H7 (cell line): Measurements from ENCODE around the gene FOXL2. TPM values are rescaled to one million over a fixed set of nuclear protein-coding genes. Genes with fewer than 3 reads are reported as not detected.

Experiments
- DNase-seq: peaks from one replicate; pipeline ENCODE4 v3.0.0; 2012
- H3K27me3 ChIP-seq: 2 replicates; pipeline ENCODE4 v1.6.0; 2011; ENCODE audit warnings: mild to moderate bottlenecking, low read length; ENCODE audit not compliant: control insufficient read depth, insufficient read depth
- H3K36me3 ChIP-seq: replicated peaks from 2 replicates; pipeline ENCODE4 v1.5.1; 2011; ENCODE audit warnings: low read length; ENCODE audit not compliant: control insufficient read depth, insufficient read depth
- H3K4me3 ChIP-seq: 2 replicates; pipeline ENCODE4 v1.5.1; 2011; ENCODE audit warnings: low read depth, mild to moderate bottlenecking, control low read depth, low read length, moderate library complexity; ENCODE audit not compliant: insufficient read depth
- total RNA-seq: library from RNA; depleted of rRNA; stranded (reverse); fragments of >200 nt; shearing (Covaris generic); gene quantifications from 2 replicates; pipeline ENCODE4 v1.2.3, GENCODE V29; 2014; rRNA removed

The FOXL2 gene
- total RNA-seq, result 1.6 and 2.2 TPM in 2 replicates

- Histone ChIP-seq H3K4me3 (peak within 1 kb of the TSS; percentile 55), H3K36me3 (no peaks in the 10 kb centered on the region), H3K27me3 (peaks cover 98% of the 10 kb centered on the region)
- peak; percentile 87 for DNase-seq
These were observed at the start of gene FOXL2, which contains the start of gene FOXL2NB for GRCh38 chr3:138946663-138947494. FOXL2 (minus strand) TSS chr3:138947137; CDS start chr3:138946722, 415 bp downstream. FOXL2NB (plus strand) TSS chr3:138947217; CDS start chr3:138947365, 148 bp downstream.

DNA sequence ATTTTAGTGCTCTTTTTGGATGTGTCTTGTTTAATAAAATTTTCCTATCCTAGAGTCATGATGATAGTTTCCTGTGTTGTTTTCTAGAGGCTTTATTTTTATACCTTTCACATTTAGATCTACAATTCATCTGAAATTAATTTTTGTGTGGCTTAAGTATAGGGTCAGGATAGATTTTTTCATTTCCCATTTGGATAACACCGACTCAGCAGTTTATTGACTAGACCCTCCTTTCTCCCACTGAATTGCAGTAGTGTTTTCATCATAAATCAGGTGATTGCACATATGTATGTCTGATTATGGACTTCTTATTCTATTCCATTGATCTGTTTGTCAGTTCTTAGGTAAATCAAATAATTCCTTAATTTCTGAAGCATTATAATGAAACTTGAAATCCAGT is 48.8 kb upstream of the FOXL2 start:
- DNase-seq, result no peak
- no peak overlapping the region for H3K4me3 ChIP-seq
- no peaks in the 10 kb centered on the region for H3K27me3 ChIP-seq
- no peaks in the 10 kb centered on the region for H3K36me3 ChIP-seq

DNA sequence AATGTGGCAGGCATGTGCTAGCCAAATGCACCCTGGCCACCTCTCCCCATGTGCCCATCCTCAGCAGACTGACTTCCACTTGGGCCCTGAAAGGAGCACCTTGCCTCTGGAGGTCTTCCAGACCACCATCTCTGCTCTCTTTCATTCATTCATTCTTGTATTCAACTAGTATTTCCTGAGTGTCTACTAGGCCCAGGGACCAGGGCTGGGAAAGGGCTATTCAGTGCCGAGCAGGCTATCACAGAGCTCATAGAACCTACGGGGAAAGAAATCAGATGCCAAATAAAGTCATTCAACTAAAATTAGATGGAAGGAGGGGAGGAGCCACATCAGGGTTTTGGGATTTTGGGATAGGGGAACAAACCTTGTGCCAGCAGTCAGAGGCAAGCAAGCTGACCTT is 40.2 kb upstream of the FOXL2 start:
- H3K27me3 ChIP-seq, result no peaks in the 10 kb centered on the region
- no peak for DNase-seq
- H3K4me3 ChIP-seq, result no peak overlapping the region
- H3K36me3 ChIP-seq, result no peaks in the 10 kb centered on the region

GRCh38 chr3:138985932-138986331 is 39.0 kb upstream of the FOXL2 start:
- no peak for DNase-seq
- H3K27me3 ChIP-seq, result no peaks in the 10 kb centered on the region
- H3K4me3 ChIP-seq, result no peak overlapping the region
- no peaks in the 10 kb centered on the region for H3K36me3 ChIP-seq

- DNase-seq, result no peak
- H3K27me3 ChIP-seq, result no peaks in the 10 kb centered on the region
- H3K36me3 ChIP-seq, result no peaks in the 10 kb centered on the region
- H3K4me3 ChIP-seq, result no peak overlapping the region
These were observed 37.9 kb upstream of the FOXL2 start for GRCh38 chr3:138984816-138985215.

DNA sequence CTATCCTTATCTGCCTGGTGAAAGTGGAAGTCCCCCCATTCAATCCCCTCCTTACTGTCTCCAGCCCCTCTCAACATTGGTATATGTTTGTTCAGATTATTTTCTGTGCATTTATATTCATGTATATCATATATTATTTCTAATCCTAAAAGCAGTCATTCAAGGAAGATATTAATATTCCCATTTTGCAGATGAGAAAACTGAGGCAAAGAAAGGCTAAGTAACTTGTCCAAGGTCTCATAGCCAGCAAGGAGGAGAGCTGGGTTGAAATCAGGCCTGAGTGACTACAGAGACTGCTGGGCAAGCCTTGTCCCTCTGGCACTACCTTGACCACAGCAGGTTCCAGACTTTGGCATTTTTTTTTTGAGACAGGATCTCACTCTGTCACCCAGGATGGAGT is 29.1 kb upstream of the FOXL2 start:
- Histone ChIP-seq H3K27me3 (no peaks in the 10 kb centered on the region), H3K36me3 (no peaks in the 10 kb centered on the region), H3K4me3 (no peak overlapping the region)
- no peak for DNase-seq

GRCh38 chr3:138975351-138975750 is 28.4 kb upstream of the FOXL2 start:
- no peaks in the 10 kb centered on the region for H3K27me3 ChIP-seq
- no peaks in the 10 kb centered on the region for H3K36me3 ChIP-seq
- no peak overlapping the region for H3K4me3 ChIP-seq
- DNase-seq, result no peak

DNA sequence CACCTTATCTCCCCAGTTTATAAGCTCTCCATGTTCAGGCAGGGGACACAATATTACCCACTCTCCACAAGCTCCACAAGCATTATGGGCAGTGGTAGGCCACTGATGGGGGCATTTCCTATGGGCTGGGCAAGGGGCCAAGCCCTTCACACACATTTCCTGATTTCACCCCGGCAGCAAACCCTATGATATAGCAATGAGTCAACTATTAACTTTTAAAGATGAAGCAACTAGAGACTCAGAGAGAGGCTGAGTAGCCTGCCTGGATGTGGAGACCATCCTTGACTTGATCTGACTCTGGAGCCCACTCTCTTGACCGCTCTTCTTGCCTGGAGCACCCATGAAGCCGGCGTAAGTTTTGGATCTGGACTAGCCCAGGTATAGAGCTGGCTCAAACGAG is 27.5 kb upstream of the FOXL2 start:
- no peaks in the 10 kb centered on the region for H3K27me3 ChIP-seq

GRCh38 chr3:138972941-138973340 is 26.0 kb upstream of the FOXL2 start:
- no peak for DNase-seq
- H3K4me3 ChIP-seq, result no peak overlapping the region
- H3K27me3 ChIP-seq, result no peaks in the 10 kb centered on the region
- H3K36me3 ChIP-seq, result no peaks in the 10 kb centered on the region

More for the DNA sequence above, 27.5 kb upstream of the FOXL2 start:
- Histone ChIP-seq H3K36me3 (no peaks in the 10 kb centered on the region), H3K4me3 (no peak overlapping the region)
- DNase-seq, result no peak

GRCh38 chr3:138971766-138972320 is 24.9 kb upstream of the FOXL2 start:
- no peaks in the 10 kb centered on the region for H3K27me3 ChIP-seq
- no peaks in the 10 kb centered on the region for H3K36me3 ChIP-seq
- no peak overlapping the region for H3K4me3 ChIP-seq
- no peak for DNase-seq

GRCh38 chr3:138964923-138965322 is 18.0 kb upstream of the FOXL2 start:
- peaks cover 1% of the 10 kb centered on the region; the same call in 1 of the 2 replicates for H3K27me3 ChIP-seq
- no peak overlapping the region for H3K4me3 ChIP-seq
- no peaks in the 10 kb centered on the region for H3K36me3 ChIP-seq
- DNase-seq, result no peak

DNA sequence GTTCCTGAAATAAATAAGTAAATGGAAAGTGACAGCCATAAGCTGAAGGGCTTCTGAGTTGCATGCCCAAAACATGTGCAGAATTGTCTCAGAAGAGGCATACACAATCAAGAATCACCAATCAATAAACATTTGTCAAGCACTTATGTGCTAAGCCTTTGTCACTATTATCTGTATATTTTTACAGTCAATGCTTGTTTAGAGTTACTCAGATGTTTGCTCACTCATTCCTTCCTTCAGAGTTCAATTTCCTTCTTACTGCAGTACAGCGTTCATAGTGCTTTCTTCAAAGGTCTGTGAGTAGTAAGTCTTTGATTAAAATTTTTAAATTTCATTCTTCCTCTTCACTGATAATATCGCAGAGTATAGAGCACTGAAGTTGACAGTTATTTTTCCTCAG is 17.3 kb upstream of the FOXL2 start:
- Histone ChIP-seq H3K27me3 (peaks cover 1% of the 10 kb centered on the region; the same call in 1 of the 2 replicates), H3K36me3 (no peaks in the 10 kb centered on the region), H3K4me3 (no peak overlapping the region)
- DNase-seq, result no peak

GRCh38 chr3:138962854-138963560 is 16.1 kb upstream of the FOXL2 start:
- no peaks in the 10 kb centered on the region for H3K36me3 ChIP-seq

GRCh38 chr3:138960417-138960852 is 13.5 kb upstream of the FOXL2 start:
- no peak overlapping the region; the same call in 1 of the 2 replicates for H3K4me3 ChIP-seq
- no peaks in the 10 kb centered on the region for H3K36me3 ChIP-seq
- H3K27me3 ChIP-seq, result peaks cover 1% of the 10 kb centered on the region; the same call in 1 of the 2 replicates
- no peak for DNase-seq

More at GRCh38 chr3:138962854-138963560, 16.1 kb upstream of the FOXL2 start:
- peaks cover 1% of the 10 kb centered on the region; the same call in 1 of the 2 replicates for H3K27me3 ChIP-seq
- no peak for DNase-seq
- no peak overlapping the region for H3K4me3 ChIP-seq
